Uterus (tissue), 4 donors: ENCODE data around the gene GMDS. TPM values are rescaled to one million over a fixed set of nuclear protein-coding genes. Genes with fewer than 3 reads are reported as not detected.

Source experiments
- DNase-seq, 2 donors: peaks; one replicate each; pipeline ENCODE4 v3.0.0-alpha.2; 2019 to 2020
- H3K27ac ChIP-seq, 2 donors: fragments of 200-600 bp; sonication (generic); 1 replicate in 1 of 2; 2 replicates in 1 of 2; pipeline ENCODE4 v1.5.1; 2016 to 2018
- H3K27me3 ChIP-seq, 2 donors: fragments of 200-600 bp; sonication (generic); one replicate each; pipeline ENCODE4 v1.5.1; 2018 to 2019; ENCODE audit warnings: control low read depth in 1 of 2
- H3K36me3 ChIP-seq, 2 donors: fragments of 200-600 bp; sonication (generic); one replicate each; pipeline ENCODE4 v1.5.1; 2019; ENCODE audit warnings: control low read depth in 1 of 2
- H3K4me1 ChIP-seq, 2 donors: fragments of 200-600 bp; sonication (generic); one replicate each; pipeline ENCODE4 v1.5.1; 2018 to 2019; ENCODE audit warnings: control low read depth in 1 of 2
- H3K4me3 ChIP-seq, 2 donors: fragments of 200-600 bp; sonication (generic); 1 replicate in 1 of 2; 2 replicates in 1 of 2; pipeline ENCODE4 v1.5.1; 2018 to 2019; ENCODE audit warnings: mild to moderate bottlenecking in 1 of 2
- H3K9me3 ChIP-seq, 2 donors: fragments of 200-600 bp; sonication (generic); one replicate each; pipeline ENCODE4 v1.5.1; 2019; ENCODE audit warnings: control low read depth in 1 of 2
- POLR2A ChIP-seq, 2 donors: fragments of 450-650 bp; IDR thresholded peaks; one replicate each; pipeline ENCODE4 v1.6.1; 2016; ENCODE audit warnings: antibody characterized with exemption in 2 of 2, mild to moderate bottlenecking in 1 of 2, moderate library complexity in 1 of 2
- intact Hi-C: fragments of 100-400 bp; cut with DNase I; formaldehyde crosslinking; loops from one replicate; pipeline ENCODE4 v1.15.1; 2023; ENCODE audit warnings: low total_unique reads
- total RNA-seq, 4 donors: library from RNA; depleted of rRNA in 3 of 4; stranded (reverse); fragments of >200 nt in 3 of 4; gene quantifications; one replicate each; pipeline versions ENCODE4 v1.1.0 to v1.2.4, GENCODE V29; 2014 to 2023
- TF ChIP-seq, protein P1 (sequence below), 4 experiments: fragments of 200-600 bp in 2 of 4; fragments of 450-650 bp in 2 of 4; sonication (generic) in 2 of 4; IDR thresholded peaks; one replicate each; pipeline ENCODE4 v1.5.1; 2016 to 2019; ENCODE audit warnings: antibody characterized with exemption in 4 of 4, mild to moderate bottlenecking in 2 of 4, moderate library complexity in 1 of 4
- donor health status: DM: yes; HTN: yes; CAD: no.

The GMDS gene
- total RNA-seq, 4 donors from 2014 or later: 5.3 to 17.4 (median 12.9) TPM

GRCh38 chr6:2188397-2188796 lies 57.0 kb downstream of the GMDS start:
- Histone ChIP-seq H3K4me1 (no peaks in the 10 kb centered on the region), H3K9me3 (no peaks in the 10 kb centered on the region), H3K27ac (no peak overlapping the region), H3K27me3 (no peaks in the 10 kb centered on the region), H3K4me3 (no peak overlapping the region), H3K36me3 (no peaks in the 10 kb centered on the region)
- DNase-seq: no peak
- TF ChIP-seq POLR2A (IDR thresholded peaks at IDR 0.05): no peak
- TF ChIP-seq, protein P1, sequence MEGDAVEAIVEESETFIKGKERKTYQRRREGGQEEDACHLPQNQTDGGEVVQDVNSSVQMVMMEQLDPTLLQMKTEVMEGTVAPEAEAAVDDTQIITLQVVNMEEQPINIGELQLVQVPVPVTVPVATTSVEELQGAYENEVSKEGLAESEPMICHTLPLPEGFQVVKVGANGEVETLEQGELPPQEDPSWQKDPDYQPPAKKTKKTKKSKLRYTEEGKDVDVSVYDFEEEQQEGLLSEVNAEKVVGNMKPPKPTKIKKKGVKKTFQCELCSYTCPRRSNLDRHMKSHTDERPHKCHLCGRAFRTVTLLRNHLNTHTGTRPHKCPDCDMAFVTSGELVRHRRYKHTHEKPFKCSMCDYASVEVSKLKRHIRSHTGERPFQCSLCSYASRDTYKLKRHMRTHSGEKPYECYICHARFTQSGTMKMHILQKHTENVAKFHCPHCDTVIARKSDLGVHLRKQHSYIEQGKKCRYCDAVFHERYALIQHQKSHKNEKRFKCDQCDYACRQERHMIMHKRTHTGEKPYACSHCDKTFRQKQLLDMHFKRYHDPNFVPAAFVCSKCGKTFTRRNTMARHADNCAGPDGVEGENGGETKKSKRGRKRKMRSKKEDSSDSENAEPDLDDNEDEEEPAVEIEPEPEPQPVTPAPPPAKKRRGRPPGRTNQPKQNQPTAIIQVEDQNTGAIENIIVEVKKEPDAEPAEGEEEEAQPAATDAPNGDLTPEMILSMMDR (IDR thresholded peaks at IDR 0.05): no peak
- intact Hi-C loops: no loop called here

DNA sequence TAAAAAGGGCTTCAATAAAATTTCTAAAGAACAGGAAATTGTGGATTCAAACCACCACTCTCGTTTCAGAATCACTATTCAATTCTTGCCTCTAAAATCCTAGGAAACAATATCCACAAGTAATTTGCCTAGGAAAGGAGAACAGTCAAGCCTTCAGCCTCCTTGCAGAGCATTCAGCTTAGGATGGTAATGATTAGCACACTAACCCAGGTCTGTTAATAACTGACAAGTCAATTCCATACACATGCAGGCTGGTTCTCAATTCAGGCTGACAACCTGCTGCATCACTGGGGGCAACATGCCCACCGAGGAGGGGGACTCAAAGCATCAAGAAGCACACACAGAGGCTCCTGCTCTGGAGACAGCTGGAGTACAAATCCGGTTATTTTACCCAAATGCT lies 57.6 kb downstream of the GMDS start:
- no peaks in the 10 kb centered on the region for H3K4me1 ChIP-seq
- intact Hi-C loops: no loop called here

DNA sequence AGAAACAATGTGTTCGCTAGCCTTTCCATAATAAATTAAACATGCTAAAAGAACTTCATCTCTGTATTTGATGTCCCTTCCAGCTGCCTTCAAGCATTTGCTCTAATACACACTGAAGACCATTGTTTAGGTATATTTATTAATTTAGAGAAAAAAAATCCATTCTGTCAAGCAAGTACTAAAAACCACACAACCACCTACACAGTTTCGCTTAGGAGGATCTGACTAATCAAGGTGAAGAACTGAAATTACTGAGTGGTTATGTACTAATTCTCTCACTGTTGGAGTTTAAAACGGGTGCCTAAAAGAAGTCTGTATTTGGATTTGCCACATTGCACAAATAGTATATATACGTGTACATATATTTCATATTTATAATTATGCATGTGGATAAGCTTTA lies 58.9 kb downstream of the GMDS start:
- DNase-seq: no peak
- Histone ChIP-seq H3K9me3 (no peaks in the 10 kb centered on the region), H3K36me3 (no peaks in the 10 kb centered on the region), H3K27ac (no peak overlapping the region), H3K4me3 (no peak overlapping the region), H3K27me3 (no peaks in the 10 kb centered on the region), H3K4me1 (no peaks in the 10 kb centered on the region)
- intact Hi-C loops: no loop called here
- TF ChIP-seq, protein P1 (IDR thresholded peaks at IDR 0.05): no peak
- TF ChIP-seq POLR2A (IDR thresholded peaks at IDR 0.05): no peak

More for the DNA sequence above, 57.6 kb downstream of the GMDS start:
- TF ChIP-seq POLR2A (IDR thresholded peaks at IDR 0.05): no peak
- TF ChIP-seq, protein P1 (IDR thresholded peaks at IDR 0.05): no peak
- DNase-seq: no peak
- H3K27me3 ChIP-seq: no peaks in the 10 kb centered on the region
- H3K36me3 ChIP-seq: no peaks in the 10 kb centered on the region
- H3K27ac ChIP-seq: no peak overlapping the region
- H3K4me3 ChIP-seq: no peak overlapping the region
- no peaks in the 10 kb centered on the region for H3K9me3 ChIP-seq

- DNase-seq: no peak
- Histone ChIP-seq H3K27ac (no peak overlapping the region), H3K4me3 (no peak overlapping the region), H3K27me3 (no peaks in the 10 kb centered on the region), H3K9me3 (no peaks in the 10 kb centered on the region), H3K36me3 (no peaks in the 10 kb centered on the region), H3K4me1 (no peaks in the 10 kb centered on the region)
- no peak for TF ChIP-seq POLR2A (IDR thresholded peaks at IDR 0.05)
- intact Hi-C loops: no loop called here
Measured at GRCh38 chr6:2185466-2185865, 59.9 kb downstream of the GMDS start.

GRCh38 chr6:2184700-2185455 lies 60.5 kb downstream of the GMDS start:
- Histone ChIP-seq H3K9me3 (no peaks in the 10 kb centered on the region), H3K36me3 (no peaks in the 10 kb centered on the region), H3K27ac (no peak overlapping the region), H3K27me3 (no peaks in the 10 kb centered on the region), H3K4me3 (no peak overlapping the region), H3K4me1 (no peaks in the 10 kb centered on the region)
- intact Hi-C loops: no loop called here
- DNase-seq: no peak
- TF ChIP-seq, protein P1 (IDR thresholded peaks at IDR 0.05): no peak
- TF ChIP-seq POLR2A (IDR thresholded peaks at IDR 0.05): no peak
